HepG2 (cell line): ENCODE measurements around the gene LBX2. TPM values are rescaled to one million over a fixed set of nuclear protein-coding genes. Genes with fewer than 3 reads are reported as not detected.

Experiments used
- AGO2 ChIP-seq: fragments of 200-400 bp; formaldehyde crosslinking; optimal IDR thresholded peaks from 2 replicates; pipeline ENCODE3; 2017; ENCODE audit warnings: mild to moderate bottlenecking, low read depth, low read length, moderate library complexity
- ATF5 ChIP-seq: sonication (generic); formaldehyde crosslinking; IDR thresholded peaks from 2 replicates; pipeline ENCODE4 v1.4.0; 2020; ENCODE audit warnings: mild to moderate bottlenecking, low read depth, missing genetic modification reagents
- HNRNPLL ChIP-seq: fragments of 200-400 bp; formaldehyde crosslinking; IDR thresholded peaks from 2 replicates; pipeline ENCODE4 v1.6.1; 2017; ENCODE audit warnings: mild to moderate bottlenecking, low read depth, low read length; ENCODE audit not compliant: poor library complexity, severe bottlenecking
- KDM1A ChIP-seq: IDR thresholded peaks from 2 replicates; pipeline ENCODE4 v1.6.1; 2016; ENCODE audit warnings: missing compliant biosample characterization
- KLF6 ChIP-seq: IDR thresholded peaks from 2 replicates; pipeline ENCODE4 v1.8.0; 2016; ENCODE audit warnings: missing biosample characterization, missing genetic modification reagents
- PHF21A ChIP-seq: sonication (generic); formaldehyde crosslinking; IDR thresholded peaks from 2 replicates; pipeline ENCODE4 v1.5.0; 2020; ENCODE audit warnings: mild to moderate bottlenecking, missing genetic modification reagents
- PHF5A ChIP-seq: IDR thresholded peaks from one replicate; pipeline ENCODE4 v1.6.1; 2018; ENCODE audit warnings: low read depth, missing genetic modification reagents; ENCODE audit not compliant: unreplicated experiment
- PREB ChIP-seq: sonication (generic); formaldehyde crosslinking; IDR thresholded peaks from 2 replicates; pipeline ENCODE4 v1.4.0; 2020; ENCODE audit warnings: missing genetic modification reagents
- SOX5 ChIP-seq: IDR thresholded peaks from 2 replicates; pipeline ENCODE4 v1.6.1; 2016; ENCODE audit warnings: borderline replicate concordance
- TFDP1 ChIP-seq: IDR thresholded peaks from 2 replicates; pipeline ENCODE4 v1.6.1; 2016; ENCODE audit warnings: missing compliant biosample characterization, missing genetic modification reagents, borderline replicate concordance
- ZBTB38 ChIP-seq: sonication (generic); formaldehyde crosslinking; IDR thresholded peaks from 2 replicates; pipeline ENCODE4 v1.5.1; 2020; ENCODE audit warnings: mild to moderate bottlenecking, missing genetic modification reagents
- ZMAT5 ChIP-seq: sonication (generic); formaldehyde crosslinking; IDR thresholded peaks from 2 replicates; pipeline ENCODE4 v1.5.0; 2020; ENCODE audit warnings: mild to moderate bottlenecking, low read depth, missing genetic modification reagents, borderline replicate concordance
- ZNF275 ChIP-seq: sonication (generic); formaldehyde crosslinking; IDR thresholded peaks from 2 replicates; pipeline ENCODE4 v1.8.0; 2022; ENCODE audit warnings: missing genetic modification reagents, mild to moderate bottlenecking, inconsistent platforms, borderline replicate concordance
- ZNF512B ChIP-seq: sonication (generic); formaldehyde crosslinking; IDR thresholded peaks from 2 replicates; pipeline ENCODE4 v1.5.1; 2020; ENCODE audit warnings: missing genetic modification reagents, mild to moderate bottlenecking, borderline replicate concordance
- ZNF574 ChIP-seq: sonication (generic); formaldehyde crosslinking; IDR thresholded peaks from 2 replicates; pipeline ENCODE4 v1.4.0; 2020; ENCODE audit warnings: missing genetic modification reagents
- ZNF720 ChIP-seq: sonication (generic); formaldehyde crosslinking; IDR thresholded peaks from 2 replicates; pipeline ENCODE4 v1.4.0; 2020; ENCODE audit warnings: missing genetic modification reagents
- ZNF780A ChIP-seq: sonication (generic); formaldehyde crosslinking; IDR thresholded peaks from 2 replicates; pipeline ENCODE4 v1.8.0; 2022; ENCODE audit warnings: mild to moderate bottlenecking, missing genetic modification reagents, moderate library complexity
- ZSCAN21 ChIP-seq: sonication (generic); formaldehyde crosslinking; IDR thresholded peaks from 2 replicates; pipeline ENCODE4 v1.8.0; 2022; ENCODE audit warnings: mild to moderate bottlenecking, missing genetic modification reagents, moderate library complexity, borderline replicate concordance
- polyA plus RNA-seq, 8 experiments: library from polyadenylated mRNA; depleted of rRNA in 3 of 8; stranded (reverse) in 7 of 8; unstranded in 1 of 8; fragments of >200 nt; fragmentation: Illumina TruSeq in 4 of 8; extraction: Trizol in 4 of 8; gene quantifications; 2 replicates each; pipeline versions ENCODE4 v1.2.1 to v1.2.3, GENCODE V29; 2011 to 2016; ENCODE audit warnings: low read depth in 4 of 8, missing spikeins in 1 of 8, mixed read lengths in 1 of 8; ENCODE audit not compliant: insufficient read depth in 1 of 8
- total RNA-seq, 5 experiments: library from RNA; depleted of rRNA; stranded (reverse); fragments of >200 nt; fragmentation: Illumina TruSeq; extraction: Trizol; gene quantifications; 2 replicates each; pipeline ENCODE4 v1.2.3, GENCODE V29; 2016; ENCODE audit warnings: low read depth in 1 of 5

Gene LBX2
- total and polyA plus RNA-seq, 2 of the 13 experiments (the other 11 are each of a cell fraction or from before 2014, with no cell fraction given): 6.4 to 8.1 TPM

- TF ChIP-seq ZNF275 (CRISPR knock-in tag) (no peak), ZSCAN21 (no peak), ZNF720 (CRISPR knock-in tag) (no peak), KDM1A (CRISPR knock-in tag) (no peak), TFDP1 (CRISPR knock-in tag) (no peak), ZBTB38 (CRISPR knock-in tag) (peak; percentile 81), ATF5 (CRISPR knock-in tag) (no peak), ZMAT5 (no peak), ZNF780A (CRISPR knock-in tag) (no peak), AGO2 (peak; percentile 97), PHF5A (no peak), PHF21A (CRISPR knock-in tag) (no peak), ZNF512B (CRISPR knock-in tag) (no peak), ZNF574 (CRISPR knock-in tag) (peak; percentile 49; the same call in 1 of the 2 replicates), PREB (no peak), KLF6 (CRISPR knock-in tag) (no peak), SOX5 (CRISPR knock-in tag) (no peak), HNRNPLL (peak; percentile 20)
Observed at GRCh38 chr2:74461187-74462053, 38.0 kb downstream of the LBX2 start (continued).
